ENCODE data around the gene LEO1. TPM values are rescaled to one million over a fixed set of nuclear protein-coding genes. Genes with fewer than 3 reads are reported as not detected.

Gene LEO1
- total RNA-seq, 4 donors from 2014 or later: 7.9 to 14.1 (median 10.5) TPM

DNA sequence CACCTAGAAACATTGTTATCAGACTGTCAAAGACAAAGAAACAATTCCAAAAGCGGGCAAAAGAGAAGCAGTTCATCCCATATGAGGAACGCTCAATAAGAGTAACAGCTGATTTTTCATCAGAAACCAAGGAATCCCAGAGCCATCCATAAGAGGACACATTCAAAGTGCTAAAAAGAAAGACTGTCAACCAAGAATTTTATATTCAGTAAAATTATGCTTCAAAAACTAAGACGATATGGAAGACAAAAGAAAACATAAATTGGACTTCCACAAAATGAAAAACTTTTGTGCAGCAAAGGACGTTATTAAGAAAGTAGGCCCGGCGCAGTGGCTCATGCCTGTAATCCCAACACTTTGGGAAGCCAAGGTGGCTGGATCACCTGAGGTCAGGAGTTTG, 4.0 kb downstream of the LEO1 start:
- Histone ChIP-seq H3K36me3 (peaks cover 0 to 22% (median 12%) of the 10 kb centered on the region in 4 donors), H3K27me3 (no peaks in the 10 kb centered on the region), H3K4me3 (no peak overlapping the region), H3K4me1 (peaks cover 17 to 27% (median 20%) of the 10 kb centered on the region in 4 donors), H3K27ac (replicated peaks in 1 of 4) (no peak overlapping the region), H3K9me3 (peaks cover 0 to 10% (median 4%) of the 10 kb centered on the region in 4 donors)
- DNase-seq (ENCODE audit: extremely low spot score): no peak
- 77% methylated on average over 6 of the region's 6 CpGs for WGBS
- intact Hi-C loops (cut with DNase I): no loop called here
- no peak for TF ChIP-seq POLR2A (IDR thresholded peaks at IDR 0.05; ENCODE audit: low read depth)
- TF ChIP-seq EP300 (IDR thresholded peaks at IDR 0.05): no peak
- TF ChIP-seq, protein P1, sequence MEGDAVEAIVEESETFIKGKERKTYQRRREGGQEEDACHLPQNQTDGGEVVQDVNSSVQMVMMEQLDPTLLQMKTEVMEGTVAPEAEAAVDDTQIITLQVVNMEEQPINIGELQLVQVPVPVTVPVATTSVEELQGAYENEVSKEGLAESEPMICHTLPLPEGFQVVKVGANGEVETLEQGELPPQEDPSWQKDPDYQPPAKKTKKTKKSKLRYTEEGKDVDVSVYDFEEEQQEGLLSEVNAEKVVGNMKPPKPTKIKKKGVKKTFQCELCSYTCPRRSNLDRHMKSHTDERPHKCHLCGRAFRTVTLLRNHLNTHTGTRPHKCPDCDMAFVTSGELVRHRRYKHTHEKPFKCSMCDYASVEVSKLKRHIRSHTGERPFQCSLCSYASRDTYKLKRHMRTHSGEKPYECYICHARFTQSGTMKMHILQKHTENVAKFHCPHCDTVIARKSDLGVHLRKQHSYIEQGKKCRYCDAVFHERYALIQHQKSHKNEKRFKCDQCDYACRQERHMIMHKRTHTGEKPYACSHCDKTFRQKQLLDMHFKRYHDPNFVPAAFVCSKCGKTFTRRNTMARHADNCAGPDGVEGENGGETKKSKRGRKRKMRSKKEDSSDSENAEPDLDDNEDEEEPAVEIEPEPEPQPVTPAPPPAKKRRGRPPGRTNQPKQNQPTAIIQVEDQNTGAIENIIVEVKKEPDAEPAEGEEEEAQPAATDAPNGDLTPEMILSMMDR (IDR thresholded peaks at IDR 0.05): no peak
- TF ChIP-seq POLR2AphosphoS5 (IDR thresholded peaks at IDR 0.05): no peak

DNA sequence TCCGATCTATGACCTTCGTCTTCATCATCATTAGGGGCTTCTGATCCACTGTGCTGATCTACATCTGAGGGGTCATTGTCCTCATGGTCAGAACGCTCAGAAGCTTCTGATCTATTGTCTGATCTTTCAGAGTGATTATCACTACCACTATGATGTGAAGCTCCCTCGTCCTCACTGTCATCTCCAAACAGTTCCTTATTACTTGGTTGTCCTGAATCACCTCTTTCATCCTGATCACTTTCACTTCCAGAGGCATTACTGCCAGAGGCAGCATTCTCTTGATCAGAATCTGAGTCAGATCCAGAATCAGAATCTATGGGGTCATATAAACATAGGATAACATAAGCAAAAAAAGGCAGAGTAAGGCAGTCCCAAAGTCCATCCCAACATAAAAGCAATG, 5.4 kb downstream of the LEO1 start:
- H3K27ac ChIP-seq (replicated peaks in 1 of 4): no peak overlapping the region
- peaks cover 0 to 36% (median 26%) of the 10 kb centered on the region in 4 donors for H3K36me3 ChIP-seq
- peaks cover 11 to 20% (median 17%) of the 10 kb centered on the region in 4 donors for H3K4me1 ChIP-seq
- no peak for TF ChIP-seq POLR2A (IDR thresholded peaks at IDR 0.05; ENCODE audit: low read depth)
- TF ChIP-seq, protein P1 (IDR thresholded peaks at IDR 0.05): no peak
- no peak for TF ChIP-seq POLR2AphosphoS5 (IDR thresholded peaks at IDR 0.05)
- no peak for TF ChIP-seq EP300 (IDR thresholded peaks at IDR 0.05)
- 93% methylated on average over 4 of the region's 4 CpGs for WGBS
- no peak for DNase-seq (ENCODE audit: extremely low spot score)
- intact Hi-C loops (cut with DNase I): no loop called here
- H3K4me3 ChIP-seq: no peak overlapping the region
- H3K27me3 ChIP-seq: no peaks in the 10 kb centered on the region
- peaks cover 0 to 10% (median 4%) of the 10 kb centered on the region in 4 donors for H3K9me3 ChIP-seq

GRCh38 chr15:51965691-51966090, 5.9 kb downstream of the LEO1 start:
- Histone ChIP-seq H3K36me3 (peaks cover 0 to 41% (median 31%) of the 10 kb centered on the region in 4 donors), H3K9me3 (peaks cover 0 to 10% (median 4%) of the 10 kb centered on the region in 4 donors), H3K27me3 (no peaks in the 10 kb centered on the region), H3K4me1 (peaks cover 7 to 15% (median 12%) of the 10 kb centered on the region in 4 donors), H3K4me3 (no peak overlapping the region), H3K27ac (replicated peaks in 1 of 4) (no peak overlapping the region)
- DNase-seq (ENCODE audit: extremely low spot score): no peak
- WGBS: 89% methylated on average over 4 of the region's 4 CpGs
- intact Hi-C loops (cut with DNase I): no loop called here
- TF ChIP-seq EP300 (IDR thresholded peaks at IDR 0.05) (no peak), POLR2A (IDR thresholded peaks at IDR 0.05; ENCODE audit: low read depth) (no peak), POLR2AphosphoS5 (IDR thresholded peaks at IDR 0.05) (no peak)
- TF ChIP-seq, protein P1 (IDR thresholded peaks at IDR 0.05): no peak

GRCh38 chr15:51955504-51955903, 16.1 kb downstream of the LEO1 start:
- TF ChIP-seq, protein P1 (IDR thresholded peaks at IDR 0.05): no peak
- TF ChIP-seq POLR2A (IDR thresholded peaks at IDR 0.05; ENCODE audit: low read depth) (no peak), EP300 (IDR thresholded peaks at IDR 0.05) (no peak), POLR2AphosphoS5 (IDR thresholded peaks at IDR 0.05) (no peak)
- Histone ChIP-seq H3K9me3 (no peaks in the 10 kb centered on the region), H3K4me1 (no peaks in the 10 kb centered on the region), H3K36me3 (peaks cover 17 to 97% (median 89%) of the 10 kb centered on the region in 4 donors), H3K27me3 (no peaks in the 10 kb centered on the region), H3K27ac (replicated peaks in 1 of 4) (no peak overlapping the region), H3K4me3 (no peak overlapping the region)
- no peak for DNase-seq (ENCODE audit: extremely low spot score)
- WGBS: 94% methylated on average over 3 of the region's 3 CpGs
- intact Hi-C loops (cut with DNase I): no loop called here

- Histone ChIP-seq H3K36me3 (peaks cover 31 to 99% (median 89%) of the 10 kb centered on the region in 4 donors), H3K4me1 (no peaks in the 10 kb centered on the region), H3K9me3 (no peaks in the 10 kb centered on the region), H3K27me3 (no peaks in the 10 kb centered on the region), H3K4me3 (no peak overlapping the region), H3K27ac (replicated peaks in 1 of 4) (no peak overlapping the region)
- TF ChIP-seq, protein P1 (IDR thresholded peaks at IDR 0.05): no peak
- TF ChIP-seq EP300 (IDR thresholded peaks at IDR 0.05) (no peak), POLR2A (IDR thresholded peaks at IDR 0.05; ENCODE audit: low read depth) (no peak), POLR2AphosphoS5 (IDR thresholded peaks at IDR 0.05) (no peak)
- WGBS: 94% methylated on average over 3 of the region's 3 CpGs
- intact Hi-C loops (cut with DNase I): no loop called here
- DNase-seq (ENCODE audit: extremely low spot score): no peak
Observed at GRCh38 chr15:51952805-51953204, 18.8 kb downstream of the LEO1 start.
